Effector CD8-positive, alpha-beta T cell (primary cell): Measurements from ENCODE around the gene PNPLA7.
"Not testable (repeated sequence)": the region's sequence is repeated elsewhere in the genome, so short reads cannot be mapped to it uniquely, and the experiment has no call there.

Experiments
- DNase-seq: peaks from one replicate; lab custom pipeline; 2025; lab: John Stamatoyannopoulos, UW

Gene PNPLA7

GRCh38 chr9:137480686-137481683 is 69.2 kb downstream of the PNPLA7 start:
- DNase-seq: no peak

- no peak for DNase-seq
These were observed 70.1 kb downstream of the PNPLA7 start for GRCh38 chr9:137479892-137480685.

GRCh38 chr9:137478962-137479861 is 71.0 kb downstream of the PNPLA7 start:
- DNase-seq: no peak

GRCh38 chr9:137478613-137478961 is 71.6 kb downstream of the PNPLA7 start:
- DNase-seq: no peak

- DNase-seq: no peak
These were observed 72.2 kb downstream of the PNPLA7 start for GRCh38 chr9:137477778-137478612.

GRCh38 chr9:137476856-137477255 is 73.3 kb downstream of the PNPLA7 start:
- DNase-seq: no peak

- DNase-seq: no peak
These were observed 74.5 kb downstream of the PNPLA7 start for GRCh38 chr9:137475666-137476065.

- DNase-seq: no peak
These were observed 75.9 kb downstream of the PNPLA7 start for GRCh38 chr9:137474271-137474670.

- no peak for DNase-seq
These were observed 79.4 kb downstream of the PNPLA7 start for GRCh38 chr9:137470785-137471184.

GRCh38 chr9:137467896-137468295 is 82.3 kb downstream of the PNPLA7 start:
- DNase-seq: no peak

GRCh38 chr9:137467161-137467581 is 83.0 kb downstream of the PNPLA7 start:
- no peak for DNase-seq

- DNase-seq: not testable (repeated sequence)
These were observed 83.7 kb downstream of the PNPLA7 start for GRCh38 chr9:137466389-137467085.

GRCh38 chr9:137465720-137466388 is 84.3 kb downstream of the PNPLA7 start:
- no peak for DNase-seq

GRCh38 chr9:137465000-137465719 is 85.0 kb downstream of the PNPLA7 start:
- DNase-seq: no peak

- DNase-seq: no peak
These were observed 85.8 kb downstream of the PNPLA7 start for GRCh38 chr9:137464291-137464999.

- DNase-seq: no peak
These were observed 86.3 kb downstream of the PNPLA7 start for GRCh38 chr9:137463931-137464290.

- DNase-seq: no peak
These were observed 86.9 kb downstream of the PNPLA7 start for GRCh38 chr9:137462986-137463930.
